GM21529 (cell line): ENCODE data around the gene MSMO1.
"Not testable (repeated sequence)": the region's sequence is repeated elsewhere in the genome, so short reads cannot be mapped to it uniquely, and the experiment has no call there.

Experiments
- ATAC-seq: cut with Tn5 transposase; IDR thresholded peaks from one replicate; pipeline ENCODE4 v1.9.1; 2021; ENCODE audit not compliant: unreplicated experiment

The MSMO1 gene

GRCh38 chr4:165327211-165328100 is at the start of gene MSMO1:
Gene MSMO1, plus strand, starts transcription at chr4:165327669. Its CDS starts 5,702 bp downstream, at chr4:165333371.
- ATAC-seq: peak; percentile 96

- ATAC-seq: not testable (repeated sequence)
These were observed 47.9 kb upstream of the MSMO1 start for GRCh38 chr4:165279531-165279930.

GRCh38 chr4:165284697-165285096 is 42.8 kb upstream of the MSMO1 start:
- ATAC-seq: not testable (repeated sequence)

GRCh38 chr4:165286619-165287340 is 40.7 kb upstream of the MSMO1 start:
- ATAC-seq: peak; percentile 82

GRCh38 chr4:165288226-165288625 is 39.2 kb upstream of the MSMO1 start:
- peak; percentile 55 for ATAC-seq

GRCh38 chr4:165288639-165289422 is 38.6 kb upstream of the MSMO1 start:
- peak; percentile 13 for ATAC-seq

GRCh38 chr4:165289423-165289785 is 38.1 kb upstream of the MSMO1 start:
- ATAC-seq: no peak

- ATAC-seq: no peak
These were observed 34.4 kb upstream of the MSMO1 start for GRCh38 chr4:165293061-165293460.

GRCh38 chr4:165293927-165294649 is 33.4 kb upstream of the MSMO1 start:
- no peak for ATAC-seq

GRCh38 chr4:165294907-165295306 is 32.6 kb upstream of the MSMO1 start:
- ATAC-seq: peak; percentile 96

GRCh38 chr4:165297626-165298025 is 29.8 kb upstream of the MSMO1 start:
- no peak for ATAC-seq

GRCh38 chr4:165299399-165300060 is 27.9 kb upstream of the MSMO1 start:
- no peak for ATAC-seq

- ATAC-seq: peak; percentile 91
These were observed 25.6 kb upstream of the MSMO1 start for GRCh38 chr4:165301833-165302232.

- no peak for ATAC-seq
These were observed 24.8 kb upstream of the MSMO1 start for GRCh38 chr4:165302658-165303057.

GRCh38 chr4:165308166-165308565 is 19.3 kb upstream of the MSMO1 start:
- ATAC-seq: no peak

GRCh38 chr4:165308606-165309005 is 18.9 kb upstream of the MSMO1 start:
- ATAC-seq: no peak

GRCh38 chr4:165309456-165309855 is 18.0 kb upstream of the MSMO1 start:
- ATAC-seq: no peak

GRCh38 chr4:165312506-165312905 is 15.0 kb upstream of the MSMO1 start:
- ATAC-seq: no peak

- ATAC-seq: no peak
These were observed 8.4 kb upstream of the MSMO1 start for GRCh38 chr4:165319030-165319429.

- ATAC-seq: no peak
These were observed 8.0 kb upstream of the MSMO1 start for GRCh38 chr4:165319509-165319908.
